ENCODE results near the gene KCNG1.

DNA sequence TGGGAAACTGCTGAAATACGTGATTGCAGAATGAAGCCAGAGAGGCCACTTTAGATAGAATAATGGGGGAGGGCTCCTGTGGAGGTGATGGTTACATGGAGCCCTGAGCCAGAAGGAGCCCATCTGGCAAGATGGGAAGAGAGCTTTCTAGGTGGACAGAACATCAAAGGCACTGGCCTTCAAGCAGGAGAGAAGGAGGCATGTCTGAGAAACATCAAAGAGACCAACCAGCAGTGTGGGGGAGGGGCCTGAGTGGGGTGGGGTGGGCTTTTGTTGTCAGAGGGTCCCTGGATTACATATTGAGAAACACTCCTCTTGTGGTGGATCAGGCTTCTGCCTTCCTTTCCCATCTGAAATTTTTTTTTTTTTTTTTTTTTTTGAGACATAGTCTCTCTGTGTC is 1.9 kb upstream of the KCNG1 start:
- TF ChIP-seq CTCF (conservative IDR thresholded peaks at IDR 0.05) (no peak), ZFX (IDR thresholded peaks at IDR 0.05) (no peak)
